ENCODE data around the gene STN1.

Gene STN1

GRCh38 chr10:103930881-103931280 lies 12.9 kb upstream of the STN1 start:
- TF ChIP-seq CTCF (IDR thresholded peaks at IDR 0.05; ENCODE audit: extremely low read depth, insufficient read depth, missing control alignments): no peak
- in situ Hi-C loops (cut with MboI; ENCODE audit: low pct_unique_long_range_greater_than_20kb, low sequenced_read_pairs, unreplicated experiment): no loop called here
- DNase-seq (ENCODE audit: low spot score): no peak

GRCh38 chr10:103930449-103930848 lies 12.5 kb upstream of the STN1 start:
- in situ Hi-C loops (cut with MboI; ENCODE audit: low pct_unique_long_range_greater_than_20kb, low sequenced_read_pairs, unreplicated experiment): no loop called here
- no peak for TF ChIP-seq CTCF (IDR thresholded peaks at IDR 0.05; ENCODE audit: extremely low read depth, insufficient read depth, missing control alignments)
- DNase-seq (ENCODE audit: low spot score): no peak

GRCh38 chr10:103929381-103929921 lies 11.5 kb upstream of the STN1 start:
- in situ Hi-C loops (cut with MboI; ENCODE audit: low pct_unique_long_range_greater_than_20kb, low sequenced_read_pairs, unreplicated experiment): no loop called here
- DNase-seq (ENCODE audit: low spot score): no peak
- no peak for TF ChIP-seq CTCF (IDR thresholded peaks at IDR 0.05; ENCODE audit: extremely low read depth, insufficient read depth, missing control alignments)

- in situ Hi-C loops (cut with MboI; ENCODE audit: low pct_unique_long_range_greater_than_20kb, low sequenced_read_pairs, unreplicated experiment): no loop called here
- TF ChIP-seq CTCF (IDR thresholded peaks at IDR 0.05; ENCODE audit: extremely low read depth, insufficient read depth, missing control alignments): no peak
- no peak for DNase-seq (ENCODE audit: low spot score)
Measured at GRCh38 chr10:103928784-103929183, 10.8 kb upstream of the STN1 start.

- in situ Hi-C loops (cut with MboI; ENCODE audit: low pct_unique_long_range_greater_than_20kb, low sequenced_read_pairs, unreplicated experiment): no loop called here
- DNase-seq (ENCODE audit: low spot score): no peak
- TF ChIP-seq CTCF (IDR thresholded peaks at IDR 0.05; ENCODE audit: extremely low read depth, insufficient read depth, missing control alignments): no peak
Measured at GRCh38 chr10:103926722-103927319, 8.8 kb upstream of the STN1 start.

- in situ Hi-C loops (cut with MboI; ENCODE audit: low pct_unique_long_range_greater_than_20kb, low sequenced_read_pairs, unreplicated experiment): no loop called here
- DNase-seq (ENCODE audit: low spot score): no peak
- no peak for TF ChIP-seq CTCF (IDR thresholded peaks at IDR 0.05; ENCODE audit: extremely low read depth, insufficient read depth, missing control alignments)
Measured at GRCh38 chr10:103925591-103925990, 7.6 kb upstream of the STN1 start.

Measured in GM13977 (cell line).